Tibial nerve (tissue), 3 donors: Measurements from ENCODE around the gene FDX1.
A peak's percentile ranks its signal among the peaks of the same experiment; 100 is the strongest.

ENCODE experiments used
- POLR2A ChIP-seq, 2 donors: fragments of 450-650 bp; IDR thresholded peaks; one replicate each; pipeline ENCODE4 v1.6.1; 2017; ENCODE audit warnings: antibody characterized with exemption in 2 of 2, mild to moderate bottlenecking in 2 of 2, moderate library complexity in 2 of 2
- TF ChIP-seq, protein P1 (sequence below), 5 experiments: fragments of 200-600 bp in 3 of 5; fragments of 450-650 bp in 2 of 5; sonication (generic) in 3 of 5; IDR thresholded peaks; one replicate each; pipeline ENCODE4 v1.5.1; 2016 to 2019; ENCODE audit warnings: antibody characterized with exemption in 5 of 5, mild to moderate bottlenecking in 3 of 5, moderate library complexity in 2 of 5

GRCh38 chr11:110430267-110431050, 711 bp downstream of the FDX1 start:
- TF ChIP-seq POLR2A (IDR thresholded peaks at IDR 0.05) = no peak
- TF ChIP-seq, protein P1, sequence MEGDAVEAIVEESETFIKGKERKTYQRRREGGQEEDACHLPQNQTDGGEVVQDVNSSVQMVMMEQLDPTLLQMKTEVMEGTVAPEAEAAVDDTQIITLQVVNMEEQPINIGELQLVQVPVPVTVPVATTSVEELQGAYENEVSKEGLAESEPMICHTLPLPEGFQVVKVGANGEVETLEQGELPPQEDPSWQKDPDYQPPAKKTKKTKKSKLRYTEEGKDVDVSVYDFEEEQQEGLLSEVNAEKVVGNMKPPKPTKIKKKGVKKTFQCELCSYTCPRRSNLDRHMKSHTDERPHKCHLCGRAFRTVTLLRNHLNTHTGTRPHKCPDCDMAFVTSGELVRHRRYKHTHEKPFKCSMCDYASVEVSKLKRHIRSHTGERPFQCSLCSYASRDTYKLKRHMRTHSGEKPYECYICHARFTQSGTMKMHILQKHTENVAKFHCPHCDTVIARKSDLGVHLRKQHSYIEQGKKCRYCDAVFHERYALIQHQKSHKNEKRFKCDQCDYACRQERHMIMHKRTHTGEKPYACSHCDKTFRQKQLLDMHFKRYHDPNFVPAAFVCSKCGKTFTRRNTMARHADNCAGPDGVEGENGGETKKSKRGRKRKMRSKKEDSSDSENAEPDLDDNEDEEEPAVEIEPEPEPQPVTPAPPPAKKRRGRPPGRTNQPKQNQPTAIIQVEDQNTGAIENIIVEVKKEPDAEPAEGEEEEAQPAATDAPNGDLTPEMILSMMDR (IDR thresholded peaks at IDR 0.05) = peak in 3 of 5 experiments; percentile 2 to 55 (median 49)
